Neural cell (in vitro differentiated cells): ENCODE measurements around the gene DHDH. TPM values are rescaled to one million over a fixed set of nuclear protein-coding genes. Genes with fewer than 3 reads are reported as not detected.

Experiments
- H2AFZ ChIP-seq: fragments of 200-600, 300-800 bp; sonication (generic), shearing (Covaris generic); 2 replicates; pipeline ENCODE4 v1.6.0; 2014; ENCODE audit warnings: low read depth, mild to moderate bottlenecking, antibody characterized with exemption, low read length, moderate library complexity
- H3F3A ChIP-seq: fragments of 200-600 bp; shearing (Covaris generic); 2 replicates; pipeline ENCODE4 v1.6.1; 2016; ENCODE audit warnings: mild to moderate bottlenecking, moderate library complexity, mixed read lengths, antibody characterized with exemption, low read length; ENCODE audit not compliant: insufficient read depth, poor library complexity, severe bottlenecking
- H3K27ac ChIP-seq: fragments of 200-600, 300-800 bp; sonication (generic), shearing (Covaris generic); 2 replicates; pipeline ENCODE4 v1.5.1; 2014; ENCODE audit warnings: mild to moderate bottlenecking, low read length, moderate library complexity
- H3K27me3 ChIP-seq: fragments of 300-800, 200-600 bp; sonication (generic), shearing (Covaris generic); 2 replicates; pipeline ENCODE4 v1.6.0; 2014; ENCODE audit warnings: mild to moderate bottlenecking, low read depth, low read length, moderate library complexity; ENCODE audit not compliant: insufficient read depth
- H3K36me3 ChIP-seq: fragments of 300-800, 200-600 bp; sonication (generic), shearing (Covaris generic); 2 replicates; pipeline ENCODE4 v1.5.1; 2014; ENCODE audit warnings: mild to moderate bottlenecking, antibody characterized with exemption, low read length, moderate library complexity; ENCODE audit not compliant: insufficient read depth
- H3K4me2 ChIP-seq: fragments of 300-800, 200-600 bp; sonication (generic), shearing (Covaris generic); 2 replicates; pipeline ENCODE4 v1.6.0; 2014; ENCODE audit warnings: mild to moderate bottlenecking, low read length
- H3K4me3 ChIP-seq: fragments of 300-800, 200-600 bp; sonication (generic), shearing (Covaris generic); 2 replicates; pipeline ENCODE4 v1.5.1; 2014; ENCODE audit warnings: mild to moderate bottlenecking, low read length, moderate library complexity
- H3K79me2 ChIP-seq: fragments of 200-600 bp; shearing (Covaris generic); replicated peaks from 2 replicates; pipeline ENCODE4 v1.6.0; 2014; ENCODE audit warnings: mild to moderate bottlenecking, low read length, moderate library complexity; ENCODE audit not compliant: insufficient read depth
- H3K9ac ChIP-seq: fragments of 300-800, 200-600 bp; sonication (generic), shearing (Covaris generic); 2 replicates; pipeline ENCODE4 v1.6.1; 2016; ENCODE audit warnings: mild to moderate bottlenecking, low read length, mixed read lengths
- H3K9me2 ChIP-seq: fragments of 200-600 bp; shearing (Covaris generic); 2 replicates; pipeline ENCODE4 v1.6.1; 2016; ENCODE audit warnings: mild to moderate bottlenecking, low read length, mixed read lengths; ENCODE audit not compliant: insufficient read depth
- H3K9me3 ChIP-seq: fragments of 200-600, 300-800 bp; sonication (generic), shearing (Covaris generic); 2 replicates; pipeline ENCODE4 v1.6.1; 2016; ENCODE audit warnings: mild to moderate bottlenecking, mixed run types, low read length, moderate library complexity, mixed read lengths
- H4K20me1 ChIP-seq: fragments of 200-600 bp; shearing (Covaris generic); 2 replicates; pipeline ENCODE4 v1.6.1; 2016; ENCODE audit warnings: mild to moderate bottlenecking, mixed run types; ENCODE audit not compliant: insufficient read depth
- EP300 ChIP-seq: fragments of 450-650 bp; conservative IDR thresholded peaks from 2 replicates; pipeline ENCODE4 v1.6.1; 2014; ENCODE audit warnings: antibody characterized with exemption, mild to moderate bottlenecking, moderate library complexity; ENCODE audit not compliant: poor library complexity, severe bottlenecking
- EZH2 ChIP-seq: fragments of 200-600, 300-800 bp; shearing (Covaris generic), sonication (generic); IDR thresholded peaks from 2 replicates; pipeline ENCODE4 v1.6.1; 2014; ENCODE audit warnings: antibody characterized with exemption, low read length, borderline replicate concordance, mild to moderate bottlenecking; ENCODE audit not compliant: insufficient read depth, poor library complexity, severe bottlenecking
- MXI1 ChIP-seq: fragments of 450-650 bp; conservative IDR thresholded peaks from 2 replicates; pipeline ENCODE4 v1.6.1; 2014; ENCODE audit warnings: antibody characterized with exemption, mild to moderate bottlenecking; ENCODE audit not compliant: poor library complexity, severe bottlenecking
- POLR2AphosphoS5 ChIP-seq: IDR thresholded peaks from 2 replicates; pipeline ENCODE4 v1.6.1; 2012
- RAD21 ChIP-seq: fragments of 450-650 bp; conservative IDR thresholded peaks from 2 replicates; pipeline ENCODE4 v1.6.1; 2014; ENCODE audit warnings: antibody characterized with exemption, mild to moderate bottlenecking, moderate library complexity
- SMC3 ChIP-seq: fragments of 450-650 bp; conservative IDR thresholded peaks from 2 replicates; pipeline ENCODE4 v1.6.1; 2014; ENCODE audit warnings: antibody characterized with exemption, mild to moderate bottlenecking, moderate library complexity; ENCODE audit not compliant: poor library complexity
- TAF1 ChIP-seq: IDR thresholded peaks from 2 replicates; pipeline ENCODE4 v1.6.1; 2012; ENCODE audit warnings: low read depth
- polyA plus RNA-seq: library from polyadenylated mRNA; depleted of rRNA; stranded (reverse); fragments of >200 nt; gene quantifications from 2 replicates; pipeline ENCODE4 v1.2.3, GENCODE V29; 2014
- TF ChIP-seq, protein P1 (sequence below): fragments of 450-650 bp; IDR thresholded peaks from 2 replicates; pipeline ENCODE4 v1.5.1; 2014; ENCODE audit warnings: antibody characterized with exemption, mild to moderate bottlenecking, moderate library complexity; ENCODE audit not compliant: poor library complexity, severe bottlenecking
- TF ChIP-seq, protein P2 (sequence below): IDR thresholded peaks from 2 replicates; pipeline ENCODE4 v1.6.1; 2012; ENCODE audit warnings: borderline replicate concordance

DHDH gene
- polyA plus RNA-seq, 1 donor from 2014 or later = 4.8 TPM

DNA sequence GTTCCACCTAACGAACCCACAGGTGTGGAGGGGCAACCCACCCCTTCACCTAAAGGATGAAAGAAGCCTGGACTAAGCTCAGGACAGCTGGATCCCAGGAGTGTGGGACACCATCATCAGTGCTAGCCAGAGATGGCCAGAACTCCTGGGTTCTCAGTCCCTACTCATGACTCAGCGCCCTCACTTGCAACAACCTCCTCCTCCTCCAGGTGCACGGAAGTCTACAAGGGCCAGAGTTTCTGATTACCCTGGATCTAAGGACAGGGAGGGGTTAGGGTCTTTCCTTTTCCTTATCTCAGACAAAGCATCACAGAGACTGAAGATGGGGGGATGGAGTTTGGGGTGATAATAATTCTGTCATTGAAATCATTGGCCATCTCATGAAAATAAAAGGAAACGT, 42.9 kb upstream of the DHDH start:
- no peaks in the 10 kb centered on the region for H3K9me3 ChIP-seq
- H3K79me2 ChIP-seq = no peaks in the 10 kb centered on the region
- H3K9me2 ChIP-seq = no peaks in the 10 kb centered on the region
- H3K4me3 ChIP-seq = no peak overlapping the region
- no peaks in the 10 kb centered on the region for H3F3A ChIP-seq
- no peak overlapping the region for H3K27ac ChIP-seq
- no peak overlapping the region for H3K4me2 ChIP-seq
- no peak for TF ChIP-seq RAD21
- no peak for TF ChIP-seq SMC3
- TF ChIP-seq MXI1 = no peak
- no peak for TF ChIP-seq EZH2
- TF ChIP-seq TAF1 = no peak
- no peak for TF ChIP-seq POLR2AphosphoS5
- TF ChIP-seq, protein P1, sequence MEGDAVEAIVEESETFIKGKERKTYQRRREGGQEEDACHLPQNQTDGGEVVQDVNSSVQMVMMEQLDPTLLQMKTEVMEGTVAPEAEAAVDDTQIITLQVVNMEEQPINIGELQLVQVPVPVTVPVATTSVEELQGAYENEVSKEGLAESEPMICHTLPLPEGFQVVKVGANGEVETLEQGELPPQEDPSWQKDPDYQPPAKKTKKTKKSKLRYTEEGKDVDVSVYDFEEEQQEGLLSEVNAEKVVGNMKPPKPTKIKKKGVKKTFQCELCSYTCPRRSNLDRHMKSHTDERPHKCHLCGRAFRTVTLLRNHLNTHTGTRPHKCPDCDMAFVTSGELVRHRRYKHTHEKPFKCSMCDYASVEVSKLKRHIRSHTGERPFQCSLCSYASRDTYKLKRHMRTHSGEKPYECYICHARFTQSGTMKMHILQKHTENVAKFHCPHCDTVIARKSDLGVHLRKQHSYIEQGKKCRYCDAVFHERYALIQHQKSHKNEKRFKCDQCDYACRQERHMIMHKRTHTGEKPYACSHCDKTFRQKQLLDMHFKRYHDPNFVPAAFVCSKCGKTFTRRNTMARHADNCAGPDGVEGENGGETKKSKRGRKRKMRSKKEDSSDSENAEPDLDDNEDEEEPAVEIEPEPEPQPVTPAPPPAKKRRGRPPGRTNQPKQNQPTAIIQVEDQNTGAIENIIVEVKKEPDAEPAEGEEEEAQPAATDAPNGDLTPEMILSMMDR = no peak
- TF ChIP-seq, protein P2, sequence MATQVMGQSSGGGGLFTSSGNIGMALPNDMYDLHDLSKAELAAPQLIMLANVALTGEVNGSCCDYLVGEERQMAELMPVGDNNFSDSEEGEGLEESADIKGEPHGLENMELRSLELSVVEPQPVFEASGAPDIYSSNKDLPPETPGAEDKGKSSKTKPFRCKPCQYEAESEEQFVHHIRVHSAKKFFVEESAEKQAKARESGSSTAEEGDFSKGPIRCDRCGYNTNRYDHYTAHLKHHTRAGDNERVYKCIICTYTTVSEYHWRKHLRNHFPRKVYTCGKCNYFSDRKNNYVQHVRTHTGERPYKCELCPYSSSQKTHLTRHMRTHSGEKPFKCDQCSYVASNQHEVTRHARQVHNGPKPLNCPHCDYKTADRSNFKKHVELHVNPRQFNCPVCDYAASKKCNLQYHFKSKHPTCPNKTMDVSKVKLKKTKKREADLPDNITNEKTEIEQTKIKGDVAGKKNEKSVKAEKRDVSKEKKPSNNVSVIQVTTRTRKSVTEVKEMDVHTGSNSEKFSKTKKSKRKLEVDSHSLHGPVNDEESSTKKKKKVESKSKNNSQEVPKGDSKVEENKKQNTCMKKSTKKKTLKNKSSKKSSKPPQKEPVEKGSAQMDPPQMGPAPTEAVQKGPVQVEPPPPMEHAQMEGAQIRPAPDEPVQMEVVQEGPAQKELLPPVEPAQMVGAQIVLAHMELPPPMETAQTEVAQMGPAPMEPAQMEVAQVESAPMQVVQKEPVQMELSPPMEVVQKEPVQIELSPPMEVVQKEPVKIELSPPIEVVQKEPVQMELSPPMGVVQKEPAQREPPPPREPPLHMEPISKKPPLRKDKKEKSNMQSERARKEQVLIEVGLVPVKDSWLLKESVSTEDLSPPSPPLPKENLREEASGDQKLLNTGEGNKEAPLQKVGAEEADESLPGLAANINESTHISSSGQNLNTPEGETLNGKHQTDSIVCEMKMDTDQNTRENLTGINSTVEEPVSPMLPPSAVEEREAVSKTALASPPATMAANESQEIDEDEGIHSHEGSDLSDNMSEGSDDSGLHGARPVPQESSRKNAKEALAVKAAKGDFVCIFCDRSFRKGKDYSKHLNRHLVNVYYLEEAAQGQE = no peak
- no peak for TF ChIP-seq EP300
- no peaks in the 10 kb centered on the region for H3K36me3 ChIP-seq
- no peaks in the 10 kb centered on the region for H3K27me3 ChIP-seq
- no peak overlapping the region for H2AFZ ChIP-seq
- H4K20me1 ChIP-seq = no peaks in the 10 kb centered on the region
- H3K9ac ChIP-seq = no peak overlapping the region

DNA sequence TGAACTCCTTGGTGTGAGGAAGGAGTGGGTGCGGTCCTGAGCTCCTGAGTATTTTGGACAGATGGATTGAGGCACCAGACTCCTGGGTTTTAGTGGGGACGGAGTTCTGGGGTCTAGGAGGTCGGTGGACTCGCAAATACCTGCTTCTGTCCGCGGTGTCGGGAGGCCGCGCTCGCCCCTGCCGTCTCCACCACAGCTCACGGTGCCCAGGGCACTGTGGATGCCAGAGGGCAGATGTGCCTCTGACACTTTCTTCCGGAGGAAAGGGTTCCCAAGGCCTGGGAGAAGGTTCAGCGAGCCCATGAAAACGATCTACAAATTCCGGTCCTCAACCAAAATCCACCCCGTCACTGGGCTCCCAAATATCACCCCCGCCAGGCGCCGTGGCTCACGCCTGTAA, 38.3 kb upstream of the DHDH start:
- Histone ChIP-seq H2AFZ (no peak overlapping the region), H3K9me2 (no peaks in the 10 kb centered on the region), H3K36me3 (no peaks in the 10 kb centered on the region), H3K27ac (no peak overlapping the region), H4K20me1 (no peaks in the 10 kb centered on the region), H3K9ac (no peak overlapping the region), H3K9me3 (no peaks in the 10 kb centered on the region), H3K79me2 (no peaks in the 10 kb centered on the region), H3K4me3 (no peak overlapping the region), H3K27me3 (no peaks in the 10 kb centered on the region), H3F3A (no peaks in the 10 kb centered on the region), H3K4me2 (no peak overlapping the region)
- TF ChIP-seq MXI1 (no peak), TAF1 (no peak), SMC3 (no peak), EP300 (no peak), EZH2 (no peak)
- TF ChIP-seq, protein P1 = no peak
